Hematopoietic multipotent progenitor cell (in vitro differentiated cells): ENCODE data around the gene SLC27A6. TPM values are rescaled to one million over a fixed set of nuclear protein-coding genes. Genes with fewer than 3 reads are reported as not detected.
"Not testable (repeated sequence)": the region's sequence is repeated elsewhere in the genome, so short reads cannot be mapped to it uniquely, and the experiment has no call there.

Source experiments
- DNase-seq, 3 donors: peaks; one replicate each; pipeline ENCODE4 v3.0.0-alpha.2; 2011 to 2015; ENCODE audit warnings: low read depth in 2 of 3, low spot score in 2 of 3
- total RNA-seq: library from RNA; depleted of rRNA; stranded (reverse); fragments of >200 nt; gene quantifications from one replicate; pipeline ENCODE4 v1.2.3, GENCODE V29; 2012

Gene SLC27A6
- total RNA-seq, 1 donor: 0.54 TPM

GRCh38 chr5:128988476-128988875 lies 23.2 kb downstream of the SLC27A6 start:
- no peak for DNase-seq

GRCh38 chr5:129001841-129002526 lies 36.7 kb downstream of the SLC27A6 start:
- peak in 2 of 3 donors; percentile 13 to 46 for DNase-seq

- no peak for DNase-seq
These were observed 37.2 kb downstream of the SLC27A6 start for GRCh38 chr5:129002527-129002842.

- no peak for DNase-seq
These were observed 37.9 kb downstream of the SLC27A6 start for GRCh38 chr5:129003232-129003631.

- no peak for DNase-seq
These were observed 48.9 kb downstream of the SLC27A6 start for GRCh38 chr5:129014185-129014584.

- no peak for DNase-seq
These were observed 53.5 kb downstream of the SLC27A6 start for GRCh38 chr5:129018837-129019236.

- no peak for DNase-seq
These were observed 54.2 kb downstream of the SLC27A6 start for GRCh38 chr5:129019401-129019908.

GRCh38 chr5:129020683-129021082 lies 55.4 kb downstream of the SLC27A6 start:
- DNase-seq: no peak

- no peak for DNase-seq
These were observed 56.5 kb downstream of the SLC27A6 start for GRCh38 chr5:129021744-129022143.

GRCh38 chr5:129022599-129022998 lies 57.3 kb downstream of the SLC27A6 start:
- no peak for DNase-seq

GRCh38 chr5:129027260-129027659 lies 62.0 kb downstream of the SLC27A6 start:
- DNase-seq: no peak

- DNase-seq: no peak
These were observed 66.8 kb downstream of the SLC27A6 start for GRCh38 chr5:129031886-129032683.

- not testable (repeated sequence) for DNase-seq
These were observed 71.0 kb downstream of the SLC27A6 start for GRCh38 chr5:129036257-129036656.

- no peak for DNase-seq
These were observed 76.1 kb downstream of the SLC27A6 start for GRCh38 chr5:129041196-129041881.

GRCh38 chr5:129042306-129042705 lies 77.0 kb downstream of the SLC27A6 start:
- no peak for DNase-seq

GRCh38 chr5:129043894-129044293 lies 78.6 kb downstream of the SLC27A6 start:
- DNase-seq: no peak

GRCh38 chr5:129046151-129046550 lies 80.9 kb downstream of the SLC27A6 start:
- no peak for DNase-seq

GRCh38 chr5:129048509-129048908 lies 83.2 kb downstream of the SLC27A6 start:
- DNase-seq: no peak

- no peak for DNase-seq
These were observed 84.0 kb downstream of the SLC27A6 start for GRCh38 chr5:129049126-129049799.

- no peak for DNase-seq
These were observed 86.0 kb downstream of the SLC27A6 start for GRCh38 chr5:129051283-129051682.

GRCh38 chr5:129053438-129053837 lies 88.2 kb downstream of the SLC27A6 start:
- peak in 2 of 3 donors; percentile 5 to 26 for DNase-seq
